Retina (tissue), 1 donor: ENCODE results near the gene PHLDA3.

Experiments
- DNase-seq: peaks from one replicate; pipeline ENCODE4 v3.0.0-alpha.2; 2016

PHLDA3 gene

GRCh38 chr1:201426479-201427310, 42.3 kb downstream of the PHLDA3 start:
- peak; percentile 50 for DNase-seq

DNA sequence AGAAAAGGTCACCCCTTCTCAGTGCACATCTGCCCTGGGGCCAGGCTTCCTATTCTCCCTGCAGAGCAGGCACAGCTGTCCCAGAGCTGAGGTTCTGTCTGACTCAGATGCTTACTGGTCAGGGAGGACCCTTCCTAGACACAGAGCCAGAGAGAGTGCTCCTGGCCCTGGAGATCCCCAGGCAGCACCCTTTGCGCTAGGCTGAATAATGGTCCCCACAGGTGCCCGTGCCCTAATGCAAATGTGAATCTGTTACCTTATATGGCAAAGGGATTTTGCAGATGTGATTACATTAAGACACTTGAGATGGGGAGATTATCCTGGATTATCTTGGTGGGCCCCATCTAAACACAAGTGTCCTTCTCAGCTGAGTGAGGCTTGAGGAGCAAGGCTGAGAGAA, 44.8 kb downstream of the PHLDA3 start:
- DNase-seq, result no peak

DNA sequence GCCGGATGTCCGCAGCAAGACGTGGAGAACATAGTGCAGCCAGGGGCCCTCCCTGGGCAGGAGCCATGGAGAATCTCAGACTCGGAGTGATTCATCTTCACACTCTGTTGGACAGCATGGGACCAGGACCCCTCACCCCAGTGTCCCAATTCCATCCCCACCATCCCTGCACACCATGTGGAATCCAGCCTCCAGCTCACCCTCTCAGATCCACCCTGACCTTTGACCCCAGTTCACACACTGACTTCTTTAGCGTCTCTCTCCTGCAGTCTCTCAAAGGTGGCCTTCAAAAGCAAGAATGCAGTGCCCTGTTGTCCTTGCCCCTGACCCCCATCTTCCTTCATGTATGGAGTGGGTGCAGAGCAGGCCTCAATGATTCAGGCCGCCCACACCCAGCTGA, 45.3 kb downstream of the PHLDA3 start:
- DNase-seq, result no peak

GRCh38 chr1:201422436-201423030, 46.5 kb downstream of the PHLDA3 start:
- DNase-seq, result no peak

DNA sequence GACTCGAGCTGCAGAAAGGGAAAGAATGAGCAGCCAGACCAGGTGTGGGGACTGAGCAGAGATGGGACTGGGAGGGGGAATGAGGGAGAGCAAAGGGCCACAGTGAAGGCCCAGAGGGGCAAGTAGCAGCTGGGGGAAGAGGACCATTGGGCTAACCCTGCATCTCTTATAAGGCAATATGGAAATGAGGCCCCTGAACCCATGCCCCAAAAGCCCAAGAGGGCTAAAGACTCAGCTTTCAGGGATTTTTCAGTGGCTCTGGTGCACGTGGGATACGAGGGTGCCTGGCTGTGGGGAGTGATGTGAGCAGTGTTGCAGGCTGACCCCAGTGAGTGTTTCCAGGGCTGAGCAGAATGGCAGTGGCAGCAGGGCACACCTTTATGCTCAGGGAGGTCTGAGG, 47.0 kb downstream of the PHLDA3 start:
- DNase-seq, result no peak

- no peak for DNase-seq
These were observed 47.9 kb downstream of the PHLDA3 start for GRCh38 chr1:201421041-201421440.

GRCh38 chr1:201420608-201421002, 48.4 kb downstream of the PHLDA3 start:
- no peak for DNase-seq

GRCh38 chr1:201419746-201420607, 49.0 kb downstream of the PHLDA3 start:
- no peak for DNase-seq

DNA sequence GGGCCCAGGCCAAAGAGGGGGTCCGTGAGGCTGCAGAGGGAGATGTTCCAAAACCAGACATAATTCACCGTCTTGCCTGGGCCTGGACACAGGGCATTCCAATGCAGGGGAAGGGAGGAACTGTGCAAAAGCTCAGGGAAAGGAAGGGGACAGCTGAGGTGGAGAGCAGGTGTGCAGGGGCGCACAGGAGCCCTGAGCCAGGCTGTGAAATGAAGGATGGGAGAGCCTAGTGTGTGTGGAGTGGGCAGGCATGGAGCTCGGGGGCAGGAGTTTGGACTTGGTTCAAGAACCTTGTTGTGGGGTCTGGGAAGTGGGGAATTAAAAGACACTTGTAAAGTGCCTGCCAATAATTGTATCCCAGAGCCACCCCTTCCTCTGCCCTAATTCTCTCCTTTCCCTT, 49.7 kb downstream of the PHLDA3 start:
- no peak for DNase-seq

GRCh38 chr1:201418461-201418860, 50.5 kb downstream of the PHLDA3 start:
- DNase-seq, result no peak
